CD4-positive, CD25-positive, alpha-beta regulatory T cell (primary cell): Measurements from ENCODE around the gene HMGCLL1. TPM values are rescaled to one million over a fixed set of nuclear protein-coding genes. Genes with fewer than 3 reads are reported as not detected.

Experiments
- ATAC-seq, 2 donors: fragments of 150-1000 bp; cut with Tn5 transposase; one replicate each; pipeline ENCODE4 v1.10.0; 2021; ENCODE audit warnings: low read depth in 2 of 2, moderate number of reproducible peaks in 2 of 2, moderate library complexity in 1 of 2
- DNase-seq, 3 donors: peaks; one replicate each; pipeline versions ENCODE4 v3.0.0 to v3.0.0-alpha.2; 2012 to 2022; ENCODE audit warnings: mixed read lengths in 1 of 3
- H3K27ac ChIP-seq: one replicate; pipeline ENCODE4 v1.7.0; 2013; ENCODE audit warnings: mild to moderate bottlenecking, low read length; ENCODE audit not compliant: insufficient read depth, poor library complexity, severe bottlenecking
- H3K27me3 ChIP-seq: one replicate; pipeline ENCODE4 v1.7.0; 2013; ENCODE audit warnings: low read length; ENCODE audit not compliant: control insufficient read depth, insufficient read depth
- H3K36me3 ChIP-seq: one replicate; pipeline ENCODE4 v1.7.0; 2013; ENCODE audit warnings: mild to moderate bottlenecking, low read length, moderate library complexity; ENCODE audit not compliant: control insufficient read depth, insufficient read depth
- H3K4me1 ChIP-seq: 2 replicates; pipeline ENCODE4 v1.7.0; 2013; ENCODE audit warnings: mild to moderate bottlenecking, low read length; ENCODE audit not compliant: insufficient read depth, control insufficient read depth, poor library complexity, severe bottlenecking
- H3K4me3 ChIP-seq: one replicate; pipeline ENCODE4 v1.7.0; 2013; ENCODE audit warnings: low read depth, mild to moderate bottlenecking, low read length, moderate library complexity
- H3K9me3 ChIP-seq, 2 experiments: 1 replicate in 1 of 2; 2 replicates in 1 of 2; pipeline ENCODE4 v1.7.0; 2013; ENCODE audit warnings: low read length in 2 of 2, mild to moderate bottlenecking in 1 of 2, moderate library complexity in 1 of 2; ENCODE audit not compliant: control insufficient read depth in 2 of 2
- H3K27ac Mint-ChIP-seq, 3 donors: one replicate each; pipeline ENCODE4 v1.8.0; 2020 to 2022; ENCODE audit warnings: mild to moderate bottlenecking in 3 of 3, mixed read lengths in 3 of 3, moderate library complexity in 2 of 3
- H3K27me3 Mint-ChIP-seq: one replicate; pipeline ENCODE4 v1.8.0; 2022; ENCODE audit warnings: mild to moderate bottlenecking, mixed read lengths
- H3K36me3 Mint-ChIP-seq: one replicate; pipeline ENCODE4 v1.8.0; 2020; ENCODE audit warnings: mixed read lengths
- H3K4me1 Mint-ChIP-seq, 4 donors: one replicate each; pipeline ENCODE4 v1.8.0; 2020 to 2022; ENCODE audit warnings: mixed read lengths in 4 of 4, mild to moderate bottlenecking in 1 of 4
- H3K4me3 Mint-ChIP-seq, 4 donors: one replicate each; pipeline ENCODE4 v1.8.0; 2020 to 2022; ENCODE audit warnings: mild to moderate bottlenecking in 4 of 4, mixed read lengths in 4 of 4, moderate library complexity in 3 of 4
- H3K9me3 Mint-ChIP-seq, 7 donors: one replicate each; pipeline ENCODE4 v1.8.0; 2020 to 2022; ENCODE audit warnings: mixed read lengths in 7 of 7, mild to moderate bottlenecking in 3 of 7, moderate library complexity in 2 of 7
- polyA plus RNA-seq, 4 donors: library from polyadenylated mRNA; unstranded; fragments of 300-500 nt; fragmentation: Illumina TruSeq; gene quantifications; one replicate each; pipeline ENCODE4 v1.2.3, GENCODE V29; 2021
- total RNA-seq: library from RNA; stranded (reverse); gene quantifications from one replicate; pipeline ENCODE4 v1.2.3, GENCODE V29; 2022

The HMGCLL1 gene
- total and polyA plus RNA-seq, 5 donors from 2014 or later, result not detected

DNA sequence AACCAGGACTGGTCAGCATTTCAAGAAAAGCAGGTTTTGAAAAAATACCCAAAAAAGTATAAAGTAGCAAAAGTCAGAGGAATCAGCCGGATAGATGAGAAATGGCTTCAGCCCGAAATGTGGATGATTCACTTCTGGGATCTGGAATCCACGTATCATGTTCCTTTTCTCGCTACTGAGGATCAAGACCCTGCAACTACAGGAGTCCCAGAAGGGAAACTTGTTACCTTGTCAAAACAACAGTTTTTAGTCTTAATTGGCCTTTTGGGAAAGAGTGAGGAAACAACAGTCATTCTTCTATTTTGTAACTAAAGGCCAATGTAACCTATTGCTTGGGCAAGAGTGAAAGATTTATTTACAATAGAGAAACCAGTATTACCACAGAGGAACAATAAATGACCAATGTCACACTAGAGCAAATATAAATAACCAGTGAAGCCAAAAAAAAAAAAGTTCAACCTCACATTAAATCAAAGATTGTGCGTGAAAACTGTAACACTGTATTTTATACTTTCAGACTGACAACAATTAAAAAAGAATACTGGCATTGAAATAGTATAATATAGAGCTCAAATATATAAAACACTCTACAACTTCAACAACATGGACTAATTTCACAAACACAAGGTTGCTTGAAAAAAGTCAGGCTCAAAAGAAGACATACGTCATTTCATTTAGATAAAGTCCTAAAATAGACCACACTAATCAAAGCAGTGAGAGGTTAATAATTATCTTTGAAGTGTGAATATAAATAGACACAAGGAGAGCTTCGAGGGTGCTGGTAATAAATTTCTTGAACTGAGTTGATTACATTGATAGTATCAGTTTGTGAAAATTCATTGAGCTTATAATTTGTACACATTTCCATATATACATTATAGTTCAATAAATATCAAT is 135.5 kb downstream of the HMGCLL1 start:
- H3K36me3 Mint-ChIP-seq, result no peaks in the 10 kb centered on the region

DNA sequence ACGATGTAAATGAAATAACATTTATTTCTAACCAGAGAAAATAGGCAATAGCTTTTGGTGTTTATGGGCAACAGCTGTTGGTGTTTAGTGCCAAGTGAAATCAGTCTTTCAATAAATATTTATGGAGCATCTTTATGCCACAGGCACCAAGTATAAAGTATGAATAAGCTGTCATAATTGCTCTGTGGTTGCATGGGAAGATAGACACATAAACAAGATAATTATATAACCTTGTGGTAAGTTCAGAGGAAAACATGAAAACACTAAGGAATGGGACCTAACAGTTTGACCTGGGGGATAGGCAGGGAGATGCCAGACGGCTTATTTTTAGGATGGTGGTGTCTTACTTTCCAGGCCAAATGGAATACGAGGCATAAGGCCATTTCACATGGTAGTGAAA is 140.8 kb downstream of the HMGCLL1 start:
- no peak for ATAC-seq
- Histone ChIP-seq H3K4me3 (no peak overlapping the region), H3K27ac (no peak overlapping the region), H3K4me1 (no peaks in the 10 kb centered on the region), H3K27me3 (no peaks in the 10 kb centered on the region), H3K9me3 (no peaks in the 10 kb centered on the region), H3K36me3 (no peaks in the 10 kb centered on the region)
- Mint-ChIP-seq H3K9me3 (peaks cover 0 to 23% (median 6%) of the 10 kb centered on the region in 7 donors), H3K36me3 (no peaks in the 10 kb centered on the region), H3K4me1 (no peaks in the 10 kb centered on the region), H3K4me3 (no peak overlapping the region), H3K27me3 (no peaks in the 10 kb centered on the region), H3K27ac (no peak overlapping the region)
- no peak for DNase-seq

More for the DNA sequence above, 135.5 kb downstream of the HMGCLL1 start:
- H3K9me3 ChIP-seq, result no peaks in the 10 kb centered on the region
- no peak overlapping the region for H3K4me3 Mint-ChIP-seq
- no peak for ATAC-seq
- H3K27me3 Mint-ChIP-seq, result no peaks in the 10 kb centered on the region
- no peak for DNase-seq
- H3K36me3 ChIP-seq, result no peaks in the 10 kb centered on the region
- peaks cover 0 to 10% (median 3%) of the 10 kb centered on the region in 7 donors for H3K9me3 Mint-ChIP-seq
- no peaks in the 10 kb centered on the region for H3K4me1 Mint-ChIP-seq
- no peaks in the 10 kb centered on the region for H3K27me3 ChIP-seq
- no peak overlapping the region for H3K27ac ChIP-seq
- no peak overlapping the region for H3K27ac Mint-ChIP-seq
- H3K4me1 ChIP-seq, result no peaks in the 10 kb centered on the region
- H3K4me3 ChIP-seq, result no peak overlapping the region

DNA sequence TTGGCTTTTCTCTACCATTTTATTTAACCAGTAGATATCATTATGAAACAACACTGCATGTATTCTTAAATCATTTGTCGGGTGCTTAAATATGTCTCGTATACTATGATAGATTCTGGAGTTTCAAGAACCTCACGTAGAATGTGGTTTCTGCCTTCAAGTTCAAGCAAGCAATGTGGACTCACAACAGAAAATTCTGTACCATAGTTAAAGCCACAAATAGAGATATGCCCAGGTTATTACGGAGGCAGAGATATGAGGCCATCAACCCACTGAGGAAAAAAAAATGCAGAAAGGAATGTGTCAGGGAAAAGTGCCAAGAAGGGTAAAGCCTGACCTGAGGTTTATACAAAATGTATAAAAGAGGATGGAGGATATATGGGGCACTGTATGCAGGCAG is 141.9 kb downstream of the HMGCLL1 start:
- Mint-ChIP-seq H3K36me3 (no peaks in the 10 kb centered on the region), H3K9me3 (peaks cover 0 to 15% (median 6%) of the 10 kb centered on the region in 7 donors), H3K27me3 (no peaks in the 10 kb centered on the region), H3K27ac (no peak overlapping the region), H3K4me3 (no peak overlapping the region), H3K4me1 (no peaks in the 10 kb centered on the region)
- DNase-seq (no peak), ATAC-seq (no peak)
- Histone ChIP-seq H3K36me3 (no peaks in the 10 kb centered on the region), H3K27ac (no peak overlapping the region), H3K4me1 (no peaks in the 10 kb centered on the region), H3K27me3 (no peaks in the 10 kb centered on the region), H3K4me3 (no peak overlapping the region), H3K9me3 (no peaks in the 10 kb centered on the region)

DNA sequence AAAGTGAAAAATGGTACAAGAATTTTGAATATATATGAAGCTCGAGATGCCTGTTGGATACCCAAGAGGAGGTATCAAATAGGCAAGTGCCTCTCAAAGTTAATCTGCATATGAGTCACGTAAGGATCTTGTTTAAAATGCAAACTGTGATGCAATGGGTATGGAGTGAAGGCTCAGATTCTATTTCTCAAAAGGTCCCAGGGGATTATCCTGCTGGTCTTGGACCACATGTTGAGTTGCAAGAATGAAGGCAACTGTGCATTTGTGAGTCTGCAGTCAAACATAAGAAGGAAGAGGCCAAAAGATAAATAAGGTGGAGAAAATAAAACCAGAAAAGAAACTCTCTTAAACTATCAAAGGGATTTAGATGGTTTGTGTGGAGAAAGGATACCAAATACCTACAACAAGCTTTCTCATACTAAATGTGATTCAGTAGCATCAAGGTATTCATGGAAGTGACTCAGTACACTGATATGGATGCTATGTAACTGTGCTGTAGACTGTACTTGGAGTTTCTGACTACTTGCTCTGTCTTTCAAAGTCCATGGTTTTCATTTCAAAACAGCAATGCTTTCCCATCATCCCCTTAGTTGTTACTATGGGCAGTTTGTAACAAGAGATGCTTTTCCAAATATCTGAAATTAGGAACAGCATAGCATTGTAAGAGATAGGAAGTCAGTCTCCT is 145.4 kb downstream of the HMGCLL1 start:
- H3K27ac ChIP-seq, result no peak overlapping the region
- Mint-ChIP-seq H3K27ac (no peak overlapping the region), H3K9me3 (peaks cover 0 to 15% (median 6%) of the 10 kb centered on the region in 7 donors), H3K4me3 (no peak overlapping the region), H3K36me3 (no peaks in the 10 kb centered on the region), H3K27me3 (no peaks in the 10 kb centered on the region), H3K4me1 (no peaks in the 10 kb centered on the region)
- ATAC-seq (no peak), DNase-seq (no peak)
- no peaks in the 10 kb centered on the region for H3K4me1 ChIP-seq
- no peaks in the 10 kb centered on the region for H3K27me3 ChIP-seq
- no peaks in the 10 kb centered on the region for H3K36me3 ChIP-seq
- no peak overlapping the region for H3K4me3 ChIP-seq
- no peaks in the 10 kb centered on the region for H3K9me3 ChIP-seq

DNA sequence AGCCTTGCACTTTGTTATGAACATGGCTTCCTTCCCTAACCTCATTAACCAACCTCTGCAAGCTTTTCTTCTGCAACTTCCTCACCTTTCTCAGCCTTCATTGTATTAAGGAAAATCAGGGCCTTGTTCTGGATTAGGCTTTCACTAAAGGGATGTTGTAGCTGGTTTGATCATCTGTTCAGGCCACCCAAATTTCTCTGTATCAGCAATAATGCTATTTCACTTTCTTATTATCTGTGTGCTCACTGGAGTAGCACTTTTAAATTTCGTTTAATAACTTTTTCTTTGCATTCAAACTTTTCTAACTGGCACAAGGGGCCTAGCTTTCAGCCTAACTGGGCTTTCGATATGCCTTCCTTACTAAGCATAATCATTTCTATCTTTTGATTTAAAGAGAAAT is 155.1 kb downstream of the HMGCLL1 start:
- Histone ChIP-seq H3K36me3 (no peaks in the 10 kb centered on the region), H3K4me1 (no peaks in the 10 kb centered on the region), H3K4me3 (no peak overlapping the region), H3K27ac (no peak overlapping the region), H3K27me3 (no peaks in the 10 kb centered on the region), H3K9me3 (no peaks in the 10 kb centered on the region)
- H3K27ac Mint-ChIP-seq, result no peak overlapping the region
- ATAC-seq (no peak), DNase-seq (no peak)
- H3K27me3 Mint-ChIP-seq, result no peaks in the 10 kb centered on the region
- no peaks in the 10 kb centered on the region for H3K4me1 Mint-ChIP-seq
- no peak overlapping the region for H3K4me3 Mint-ChIP-seq
- H3K9me3 Mint-ChIP-seq, result peaks cover 0 to 16% (median 6%) of the 10 kb centered on the region in 7 donors
- no peaks in the 10 kb centered on the region for H3K36me3 Mint-ChIP-seq

DNA sequence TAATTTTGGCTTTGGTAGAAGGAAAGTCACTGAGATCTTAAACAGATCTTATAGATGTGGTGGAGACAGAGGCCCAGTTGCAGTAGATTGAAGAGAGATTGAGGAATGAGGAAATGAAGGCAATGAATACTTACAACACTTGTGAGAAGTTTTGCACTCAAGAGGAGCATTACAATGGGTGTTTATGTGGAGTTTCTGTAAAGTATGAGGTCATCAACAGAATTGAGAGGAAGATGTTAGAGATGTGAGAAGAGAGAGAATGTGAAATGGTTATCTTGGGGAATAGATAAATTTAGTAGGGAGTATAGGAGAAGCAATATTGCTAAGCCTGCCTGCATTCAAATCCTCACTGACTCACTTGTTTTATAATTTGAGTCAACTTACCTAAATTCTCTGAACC is 168.3 kb downstream of the HMGCLL1 start:
- H3K4me1 ChIP-seq, result no peaks in the 10 kb centered on the region
- no peaks in the 10 kb centered on the region for H3K27me3 Mint-ChIP-seq
- no peak overlapping the region for H3K4me3 ChIP-seq
- H3K9me3 Mint-ChIP-seq, result peaks cover 4 to 27% (median 13%) of the 10 kb centered on the region in 7 donors
- H3K27ac ChIP-seq, result no peak overlapping the region
- peaks cover 0 to 4% (median 0%) of the 10 kb centered on the region in 4 donors for H3K4me1 Mint-ChIP-seq
- H3K36me3 Mint-ChIP-seq, result no peaks in the 10 kb centered on the region
- no peaks in the 10 kb centered on the region for H3K27me3 ChIP-seq
- H3K36me3 ChIP-seq, result no peaks in the 10 kb centered on the region
- ATAC-seq (no peak), DNase-seq (no peak)
- no peak overlapping the region for H3K27ac Mint-ChIP-seq
- peaks cover 0 to 2% of the 10 kb centered on the region in 2 experiments for H3K9me3 ChIP-seq
- H3K4me3 Mint-ChIP-seq, result no peak overlapping the region

DNA sequence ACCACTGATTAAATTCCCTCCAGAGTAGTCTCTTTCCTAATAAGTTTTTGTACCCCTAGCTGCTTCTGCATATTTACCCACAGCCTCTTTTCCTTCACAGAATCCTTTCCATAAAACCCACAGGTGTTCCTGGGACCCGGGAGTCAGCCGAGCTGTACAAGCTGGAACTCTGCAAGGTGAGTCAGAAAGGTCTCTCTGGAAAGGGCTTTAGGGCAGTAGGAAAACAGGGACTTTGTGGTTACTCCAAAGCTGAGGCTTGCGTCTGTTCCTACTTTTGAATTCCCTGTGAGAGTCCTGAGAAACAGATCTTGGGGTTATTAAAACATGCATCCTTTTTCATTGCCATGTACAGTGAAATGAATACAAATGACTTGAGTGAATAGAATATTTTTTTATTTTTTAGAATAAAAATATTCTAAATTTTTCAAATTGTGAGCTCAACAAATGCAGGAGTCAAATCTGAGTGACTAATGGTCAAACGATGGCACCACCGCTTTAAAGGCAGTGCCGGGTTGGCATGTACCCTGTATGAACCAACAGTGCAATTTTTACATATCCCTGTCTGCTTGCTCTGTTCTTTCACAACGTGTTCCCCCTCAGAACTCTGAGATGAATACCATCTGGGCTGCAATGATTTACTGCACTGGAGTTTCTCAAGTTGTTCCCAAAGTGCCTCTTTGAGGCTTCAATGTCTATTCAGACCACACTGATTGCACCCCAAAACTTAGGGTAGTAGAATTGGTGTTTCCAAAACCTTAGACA is 173.3 kb downstream of the HMGCLL1 start:
- H3K27me3 Mint-ChIP-seq, result no peaks in the 10 kb centered on the region
- Histone ChIP-seq H3K9me3 (no peaks in the 10 kb centered on the region), H3K27me3 (no peaks in the 10 kb centered on the region), H3K4me1 (no peaks in the 10 kb centered on the region), H3K27ac (no peak overlapping the region), H3K36me3 (no peaks in the 10 kb centered on the region), H3K4me3 (no peak overlapping the region)
- H3K9me3 Mint-ChIP-seq, result peaks cover 3 to 14% (median 6%) of the 10 kb centered on the region in 7 donors
- no peaks in the 10 kb centered on the region for H3K4me1 Mint-ChIP-seq
- H3K36me3 Mint-ChIP-seq, result no peaks in the 10 kb centered on the region
- H3K4me3 Mint-ChIP-seq, result no peak overlapping the region
- ATAC-seq (no peak), DNase-seq (no peak)
- no peak overlapping the region for H3K27ac Mint-ChIP-seq
